ENCODE data around the gene TUSC1. TPM values are rescaled to one million over a fixed set of nuclear protein-coding genes. Genes with fewer than 3 reads are reported as not detected.

Gene TUSC1
- 10 to 100 TPM in 2 of 4 donors, 1 to 10 TPM in 2; 7.8 to 13.4 (median 10.2) TPM for polyA plus RNA-seq
- long read RNA-seq, donor 1, transcript TUSC1-201 (1 exons, 2,052 nt) = major isoform, 55 of 55 reads
- long read RNA-seq, donor 1, partial matches to known transcripts = 0 of 55 reads
- long read RNA-seq, donor 1, other reads (novel, unspliced or antisense) = 0 of 55 reads
- long read RNA-seq, donor 2, transcript TUSC1-201 (1 exons, 2,052 nt) = major isoform, 14 of 14 reads
- long read RNA-seq, donor 2, partial matches to known transcripts = 0 of 14 reads
- long read RNA-seq, donor 2, other reads (novel, unspliced or antisense) = 0 of 14 reads
- long read RNA-seq, donor 3, transcript TUSC1-201 (1 exons, 2,052 nt) = major isoform, 26 of 26 reads
- long read RNA-seq, donor 3, partial matches to known transcripts = 0 of 26 reads
- long read RNA-seq, donor 3, other reads (novel, unspliced or antisense) = 0 of 26 reads
- long read RNA-seq, donor 4 = 0 reads
- long read RNA-seq, donor 5, transcript TUSC1-201 (1 exons, 2,052 nt) = major isoform, 11 of 11 reads
- long read RNA-seq, donor 5, partial matches to known transcripts = 0 of 11 reads
- long read RNA-seq, donor 5, other reads (novel, unspliced or antisense) = 0 of 11 reads
- long read RNA-seq, donor 6, transcript TUSC1-201 (1 exons, 2,052 nt) = major isoform, 17 of 17 reads
- long read RNA-seq, donor 6, partial matches to known transcripts = 0 of 17 reads
- long read RNA-seq, donor 6, other reads (novel, unspliced or antisense) = 0 of 17 reads
- long read RNA-seq, donor 7, transcript TUSC1-201 (1 exons, 2,052 nt) = major isoform, 41 of 41 reads
- long read RNA-seq, donor 7, partial matches to known transcripts = 0 of 41 reads
- long read RNA-seq, donor 7, other reads (novel, unspliced or antisense) = 0 of 41 reads
- long read RNA-seq, donor 8, partial matches to known transcripts = 0 of 1 reads
- long read RNA-seq, donor 8, other reads (novel, unspliced or antisense) = 0 of 1 reads
- long read RNA-seq, donor 9, partial matches to known transcripts = 0 of 4 reads
- long read RNA-seq, donor 9, other reads (novel, unspliced or antisense) = 0 of 4 reads
- long read RNA-seq, donor 10, transcript TUSC1-201 (1 exons, 2,052 nt) = major isoform, 41 of 41 reads
- long read RNA-seq, donor 10, partial matches to known transcripts = 0 of 41 reads
- long read RNA-seq, donor 10, other reads (novel, unspliced or antisense) = 0 of 41 reads

- FAIRE-seq = no peak
- peak within 1 kb of the TSS; percentile 94 to 98 (median 96) for H3K27ac ChIP-seq (ENCODE audit: low read depth in 1 of 3, low read length in 2 of 3)
- no peaks in the 10 kb centered on the region for H3K9me3 ChIP-seq (ENCODE audit: control insufficient read depth in 2 of 2, insufficient read depth in 1 of 2, low read depth in 1 of 2, low read length in 1 of 2)
- H3K4me3 ChIP-seq (ENCODE audit: low read depth in 1 of 3, low read length in 3 of 3) = peak within 1 kb of the TSS; percentile 63 to 81 (median 74)
- H3K36me3 ChIP-seq (ENCODE audit: control insufficient read depth in 3 of 3, insufficient read depth in 2 of 3, low read depth in 1 of 3, low read length in 3 of 3) = no peaks in the 10 kb centered on the region
- peak; percentile 77 to 93 for DNase-seq
- 1 to 4% (median 2%) methylated on average over 21 to 57 of the region's 57 CpGs for WGBS, 3 donors
- H3K4me1 ChIP-seq (ENCODE audit: control insufficient read depth in 3 of 3, insufficient read depth in 2 of 3, low read depth in 1 of 3, low read length in 2 of 3) = no peaks in the 10 kb centered on the region
- H3K27me3 ChIP-seq (ENCODE audit: control insufficient read depth in 3 of 3, insufficient read depth in 3 of 3, low read length in 3 of 3) = no peaks in the 10 kb centered on the region
Measured at GRCh38 chr9:25678147-25678666, at the start of gene TUSC1. Gene TUSC1, minus strand, starts transcription at chr9:25678444. Its CDS starts 132 bp downstream, at chr9:25678312.

GRCh38 chr9:25726871-25727410 is 48.7 kb upstream of the TUSC1 start:
- no peaks in the 10 kb centered on the region for H3K9me3 ChIP-seq (ENCODE audit: control insufficient read depth in 2 of 2, insufficient read depth in 1 of 2, low read depth in 1 of 2, low read length in 1 of 2)
- H3K4me3 ChIP-seq (ENCODE audit: low read depth in 1 of 3, low read length in 3 of 3) = no peak overlapping the region
- H3K36me3 ChIP-seq (ENCODE audit: control insufficient read depth in 3 of 3, insufficient read depth in 2 of 3, low read depth in 1 of 3, low read length in 3 of 3) = no peaks in the 10 kb centered on the region
- no peaks in the 10 kb centered on the region for H3K4me1 ChIP-seq (ENCODE audit: control insufficient read depth in 3 of 3, insufficient read depth in 2 of 3, low read depth in 1 of 3, low read length in 2 of 3)
- no peak for DNase-seq
- H3K27ac ChIP-seq (ENCODE audit: low read depth in 1 of 3, low read length in 2 of 3) = no peak overlapping the region
- no peak for FAIRE-seq
- 52 to 68% (median 57%) methylated on average over 2 of the region's 2 CpGs for WGBS, 3 donors
- H3K27me3 ChIP-seq (ENCODE audit: control insufficient read depth in 3 of 3, insufficient read depth in 3 of 3, low read length in 3 of 3) = no peaks in the 10 kb centered on the region

- Histone ChIP-seq H3K9me3 (ENCODE audit: control insufficient read depth in 2 of 2, insufficient read depth in 1 of 2, low read depth in 1 of 2, low read length in 1 of 2) (no peaks in the 10 kb centered on the region), H3K27ac (ENCODE audit: low read depth in 1 of 3, low read length in 2 of 3) (no peak overlapping the region), H3K4me1 (ENCODE audit: control insufficient read depth in 3 of 3, insufficient read depth in 2 of 3, low read depth in 1 of 3, low read length in 2 of 3) (no peaks in the 10 kb centered on the region), H3K36me3 (ENCODE audit: control insufficient read depth in 3 of 3, insufficient read depth in 2 of 3, low read depth in 1 of 3, low read length in 3 of 3) (no peaks in the 10 kb centered on the region), H3K27me3 (ENCODE audit: control insufficient read depth in 3 of 3, insufficient read depth in 3 of 3, low read length in 3 of 3) (no peaks in the 10 kb centered on the region), H3K4me3 (ENCODE audit: low read depth in 1 of 3, low read length in 3 of 3) (no peak overlapping the region)
- WGBS, 3 donors = 82 to 87% (median 86%) methylated on average over 3 of the region's 3 CpGs
- no peak for FAIRE-seq
- DNase-seq = no peak
Measured at GRCh38 chr9:25724424-25724823, 46.2 kb upstream of the TUSC1 start.

- Histone ChIP-seq H3K36me3 (ENCODE audit: control insufficient read depth in 3 of 3, insufficient read depth in 2 of 3, low read depth in 1 of 3, low read length in 3 of 3) (no peaks in the 10 kb centered on the region), H3K27me3 (ENCODE audit: control insufficient read depth in 3 of 3, insufficient read depth in 3 of 3, low read length in 3 of 3) (no peaks in the 10 kb centered on the region), H3K27ac (ENCODE audit: low read depth in 1 of 3, low read length in 2 of 3) (no peak overlapping the region), H3K4me3 (ENCODE audit: low read depth in 1 of 3, low read length in 3 of 3) (no peak overlapping the region), H3K4me1 (ENCODE audit: control insufficient read depth in 3 of 3, insufficient read depth in 2 of 3, low read depth in 1 of 3, low read length in 2 of 3) (no peaks in the 10 kb centered on the region), H3K9me3 (ENCODE audit: control insufficient read depth in 2 of 2, insufficient read depth in 1 of 2, low read depth in 1 of 2, low read length in 1 of 2) (no peaks in the 10 kb centered on the region)
- DNase-seq = peak; percentile 40 to 59
- WGBS, 3 donors = 30 to 43% (median 36%) methylated on average over 6 of the region's 6 CpGs
- no peak for FAIRE-seq
Measured at GRCh38 chr9:25716220-25716872, 38.1 kb upstream of the TUSC1 start.

- no peak for DNase-seq
- H3K27ac ChIP-seq (ENCODE audit: low read depth in 1 of 3, low read length in 2 of 3) = no peak overlapping the region
- H3K36me3 ChIP-seq (ENCODE audit: control insufficient read depth in 3 of 3, insufficient read depth in 2 of 3, low read depth in 1 of 3, low read length in 3 of 3) = no peaks in the 10 kb centered on the region
- FAIRE-seq = no peak
- no peak overlapping the region for H3K4me3 ChIP-seq (ENCODE audit: low read depth in 1 of 3, low read length in 3 of 3)
- no peaks in the 10 kb centered on the region for H3K27me3 ChIP-seq (ENCODE audit: control insufficient read depth in 3 of 3, insufficient read depth in 3 of 3, low read length in 3 of 3)
- no peaks in the 10 kb centered on the region for H3K9me3 ChIP-seq (ENCODE audit: control insufficient read depth in 2 of 2, insufficient read depth in 1 of 2, low read depth in 1 of 2, low read length in 1 of 2)
- H3K4me1 ChIP-seq (ENCODE audit: control insufficient read depth in 3 of 3, insufficient read depth in 2 of 3, low read depth in 1 of 3, low read length in 2 of 3) = no peaks in the 10 kb centered on the region
Measured at GRCh38 chr9:25709941-25710340, 31.7 kb upstream of the TUSC1 start.

GRCh38 chr9:25704800-25705199 is 26.6 kb upstream of the TUSC1 start:
- Histone ChIP-seq H3K27me3 (ENCODE audit: control insufficient read depth in 3 of 3, insufficient read depth in 3 of 3, low read length in 3 of 3) (no peaks in the 10 kb centered on the region), H3K27ac (ENCODE audit: low read depth in 1 of 3, low read length in 2 of 3) (no peak overlapping the region), H3K4me1 (ENCODE audit: control insufficient read depth in 3 of 3, insufficient read depth in 2 of 3, low read depth in 1 of 3, low read length in 2 of 3) (no peaks in the 10 kb centered on the region), H3K9me3 (ENCODE audit: control insufficient read depth in 2 of 2, insufficient read depth in 1 of 2, low read depth in 1 of 2, low read length in 1 of 2) (no peaks in the 10 kb centered on the region), H3K36me3 (ENCODE audit: control insufficient read depth in 3 of 3, insufficient read depth in 2 of 3, low read depth in 1 of 3, low read length in 3 of 3) (no peaks in the 10 kb centered on the region), H3K4me3 (ENCODE audit: low read depth in 1 of 3, low read length in 3 of 3) (no peak overlapping the region)
- DNase-seq (no peak), FAIRE-seq (no peak)
- WGBS, 3 donors = 83 to 89% (median 89%) methylated on average over 4 of the region's 4 CpGs

- H3K9me3 ChIP-seq (ENCODE audit: control insufficient read depth in 2 of 2, insufficient read depth in 1 of 2, low read depth in 1 of 2, low read length in 1 of 2) = no peaks in the 10 kb centered on the region
- H3K27me3 ChIP-seq (ENCODE audit: control insufficient read depth in 3 of 3, insufficient read depth in 3 of 3, low read length in 3 of 3) = no peaks in the 10 kb centered on the region
- WGBS, 3 donors = 77 to 90% (median 84%) methylated on average over 2 of the region's 2 CpGs
- no peak for DNase-seq
- no peaks in the 10 kb centered on the region for H3K36me3 ChIP-seq (ENCODE audit: control insufficient read depth in 3 of 3, insufficient read depth in 2 of 3, low read depth in 1 of 3, low read length in 3 of 3)
- FAIRE-seq = no peak
- no peak overlapping the region for H3K4me3 ChIP-seq (ENCODE audit: low read depth in 1 of 3, low read length in 3 of 3)
- H3K4me1 ChIP-seq (ENCODE audit: control insufficient read depth in 3 of 3, insufficient read depth in 2 of 3, low read depth in 1 of 3, low read length in 2 of 3) = no peaks in the 10 kb centered on the region
- H3K27ac ChIP-seq (ENCODE audit: low read depth in 1 of 3, low read length in 2 of 3) = no peak overlapping the region
Measured at GRCh38 chr9:25703701-25704357, 25.6 kb upstream of the TUSC1 start.
